H9 (cell line): Measurements from ENCODE around the gene GRIN2A. TPM values are rescaled to one million over a fixed set of nuclear protein-coding genes. Genes with fewer than 3 reads are reported as not detected.

ENCODE experiments used
- DNase-seq: peaks from one replicate; pipeline ENCODE4 v3.0.0-alpha.2; 2017
- H2AFZ ChIP-seq: one replicate; pipeline ENCODE4 v1.6.1; 2013; ENCODE audit warnings: mild to moderate bottlenecking, low read length, control low read depth, moderate library complexity
- H2AK5ac ChIP-seq: 2 replicates; pipeline ENCODE4 v1.6.1; 2013; ENCODE audit warnings: low read length, control low read depth, mixed read lengths; ENCODE audit not compliant: insufficient read length
- H2BK120ac ChIP-seq: one replicate; pipeline ENCODE4 v1.6.1; 2013; ENCODE audit warnings: low read depth, mild to moderate bottlenecking, low read length, control low read depth, inconsistent platforms; ENCODE audit not compliant: poor library complexity, severe bottlenecking
- H2BK12ac ChIP-seq: 2 replicates; pipeline ENCODE4 v1.6.1; 2013; ENCODE audit warnings: low read length, control low read depth, mixed read lengths, low read depth; ENCODE audit not compliant: insufficient read length
- H2BK15ac ChIP-seq: 2 replicates; pipeline ENCODE4 v1.6.1; 2013; ENCODE audit warnings: low read depth, low read length, control low read depth
- H2BK20ac ChIP-seq: one replicate; pipeline ENCODE4 v1.6.1; 2013; ENCODE audit warnings: low read depth, mild to moderate bottlenecking, low read length, control low read depth, inconsistent platforms; ENCODE audit not compliant: poor library complexity, severe bottlenecking
- H2BK5ac ChIP-seq: 2 replicates; pipeline ENCODE4 v1.6.1; 2013; ENCODE audit warnings: low read length, control low read depth, mixed read lengths; ENCODE audit not compliant: insufficient read length
- H3K14ac ChIP-seq: 2 replicates; pipeline ENCODE4 v1.6.1; 2013; ENCODE audit warnings: low read length, control low read depth; ENCODE audit not compliant: insufficient read depth
- H3K18ac ChIP-seq: 2 replicates; pipeline ENCODE4 v1.6.1; 2013; ENCODE audit warnings: low read depth, mild to moderate bottlenecking, mixed read lengths, low read length, control low read depth; ENCODE audit not compliant: insufficient read length
- H3K23ac ChIP-seq: 2 replicates; pipeline ENCODE4 v1.6.1; 2013; ENCODE audit warnings: low read length, control low read depth, mixed read lengths, low read depth; ENCODE audit not compliant: insufficient read length
- H3K23me2 ChIP-seq: 2 replicates; pipeline ENCODE4 v1.6.1; 2013; ENCODE audit warnings: low read depth, mild to moderate bottlenecking, mixed read lengths, low read length, control low read depth; ENCODE audit not compliant: insufficient read length, poor library complexity, severe bottlenecking
- H3K27ac ChIP-seq: 2 replicates; pipeline ENCODE4 v1.5.1; 2013; ENCODE audit warnings: low read length, control low read depth, mixed read lengths, low read depth; ENCODE audit not compliant: insufficient read length
- H3K27me3 ChIP-seq: 2 replicates; pipeline ENCODE4 v1.6.1; 2013; ENCODE audit warnings: low read length, control low read depth, inconsistent platforms; ENCODE audit not compliant: insufficient read depth
- H3K4ac ChIP-seq: 2 replicates; pipeline ENCODE4 v1.6.1; 2013; ENCODE audit warnings: low read depth, mild to moderate bottlenecking, control low read depth, inconsistent platforms, low read length, moderate library complexity
- H3K4me1 ChIP-seq: 2 replicates; pipeline ENCODE4 v1.6.1; 2013; ENCODE audit warnings: low read length, control low read depth, inconsistent platforms; ENCODE audit not compliant: insufficient read depth
- H3K4me2 ChIP-seq: 2 replicates; pipeline ENCODE4 v1.6.1; 2013; ENCODE audit warnings: low read length, control low read depth, mixed read lengths; ENCODE audit not compliant: insufficient read length, insufficient read depth
- H3K56ac ChIP-seq: 2 replicates; pipeline ENCODE4 v1.6.1; 2013; ENCODE audit warnings: low read depth, mild to moderate bottlenecking, mixed read lengths, low read length, control low read depth; ENCODE audit not compliant: insufficient read length
- H3K79me1 ChIP-seq: 2 replicates; pipeline ENCODE4 v1.6.1; 2013; ENCODE audit warnings: low read depth, mild to moderate bottlenecking, moderate library complexity, low read length, control low read depth, inconsistent platforms; ENCODE audit not compliant: insufficient read depth, poor library complexity, severe bottlenecking
- H3K79me2 ChIP-seq: 2 replicates; pipeline ENCODE4 v1.6.1; 2013; ENCODE audit warnings: low read length, control low read depth, inconsistent platforms; ENCODE audit not compliant: insufficient read depth
- H3K9ac ChIP-seq: 2 replicates; pipeline ENCODE4 v1.6.1; 2013; ENCODE audit warnings: low read length, control low read depth, mixed read lengths; ENCODE audit not compliant: insufficient read length; ENCODE audit errors: extremely low read depth
- H3K9me3 ChIP-seq: one replicate; pipeline ENCODE4 v1.6.1; 2013; ENCODE audit warnings: low read depth, low read length, inconsistent platforms; ENCODE audit not compliant: control insufficient read depth
- H3T11ph ChIP-seq: one replicate; pipeline ENCODE4 v1.6.1; 2013; ENCODE audit warnings: mild to moderate bottlenecking, low read length, control low read depth, inconsistent platforms
- H4K20me1 ChIP-seq: one replicate; pipeline ENCODE4 v1.6.1; 2013; ENCODE audit not compliant: control insufficient read depth, insufficient read length, insufficient read depth
- H4K5ac ChIP-seq: 2 replicates; pipeline ENCODE4 v1.6.1; 2013; ENCODE audit warnings: low read depth, mild to moderate bottlenecking, mixed read lengths, low read length, control low read depth; ENCODE audit not compliant: insufficient read length
- H4K8ac ChIP-seq: replicated peaks from 2 replicates; pipeline ENCODE4 v1.6.1; 2013; ENCODE audit warnings: low read length, control low read depth, mixed read lengths, low read depth; ENCODE audit not compliant: insufficient read length
- H4K91ac ChIP-seq: 2 replicates; pipeline ENCODE4 v1.6.1; 2013; ENCODE audit warnings: low read depth, mild to moderate bottlenecking, moderate library complexity, mixed read lengths, low read length, control low read depth; ENCODE audit not compliant: insufficient read length
- H3K27ac Mint-ChIP-seq, 3 experiments: 2 replicates in 2 of 3; 3 replicates in 1 of 3; pipeline ENCODE4 v1.8.0; 2020 to 2021; ENCODE audit warnings: mixed read lengths in 3 of 3, mild to moderate bottlenecking in 1 of 3, moderate library complexity in 1 of 3
- H3K27me3 Mint-ChIP-seq: 2 replicates; pipeline ENCODE4 v1.8.0; 2021; ENCODE audit warnings: low read depth, mild to moderate bottlenecking, moderate library complexity, mixed read lengths
- H3K36me3 Mint-ChIP-seq, 3 experiments: 2 replicates in 2 of 3; 3 replicates in 1 of 3; pipeline ENCODE4 v1.8.0; 2020 to 2021; ENCODE audit warnings: low read depth in 3 of 3, mixed read lengths in 3 of 3; ENCODE audit not compliant: insufficient read depth in 1 of 3
- H3K4me1 Mint-ChIP-seq, 2 experiments: 2 replicates each; pipeline ENCODE4 v1.8.0; 2020; ENCODE audit warnings: mixed read lengths in 2 of 2
- H3K4me3 Mint-ChIP-seq, 2 experiments: 2 replicates in 1 of 2; 3 replicates in 1 of 2; pipeline ENCODE4 v1.8.0; 2020 to 2021; ENCODE audit warnings: mild to moderate bottlenecking in 2 of 2, mixed read lengths in 2 of 2, moderate library complexity in 1 of 2
- H3K9me3 Mint-ChIP-seq, 2 experiments: 2 replicates in 1 of 2; 3 replicates in 1 of 2; pipeline ENCODE4 v1.8.0; 2020; ENCODE audit warnings: mild to moderate bottlenecking in 2 of 2, mixed read lengths in 2 of 2, moderate library complexity in 1 of 2
- CTCF ChIP-seq: fragments of 200-600 bp; sonication (generic); conservative IDR thresholded peaks from 3 replicates; pipeline ENCODE4 v1.8.0; 2021; ENCODE audit warnings: antibody characterized with exemption, mild to moderate bottlenecking
- WGBS: extraction: QIAGEN DNeasy Blood & Tissue Kit; methylation state at CpG from one replicate; pipeline ENCODE4 v1.1.7; 2013; ENCODE audit warnings: missing lambda C conversion rate, low lambda C conversion rate, mixed read lengths; ENCODE audit not compliant: insufficient read length; ENCODE audit errors: extremely low coverage; 5-methylcytosine and 5-hydroxymethylcytosine counted together
- total RNA-seq: library from RNA; stranded (reverse); gene quantifications from 2 replicates; pipeline ENCODE4 v1.2.1, GENCODE V29; 2021

The GRIN2A gene
- total RNA-seq, 1 experiment from 2014 or later, result 1.5 TPM

GRCh38 chr16:10196999-10197398 is 14.8 kb upstream of the GRIN2A start:
- Histone ChIP-seq H3K27me3 (no peaks in the 10 kb centered on the region), H4K20me1 (no peaks in the 10 kb centered on the region), H2BK20ac (no peak overlapping the region), H3K23me2 (no peaks in the 10 kb centered on the region), H4K8ac (no peak overlapping the region), H3K27ac (no peak overlapping the region), H2AK5ac (no peak overlapping the region), H3K4ac (no peak overlapping the region), H2BK12ac (no peak overlapping the region), H2BK120ac (no peak overlapping the region), H3K9ac (no peak overlapping the region), H3K4me1 (no peaks in the 10 kb centered on the region), H3K79me2 (no peaks in the 10 kb centered on the region), H3K79me1 (no peaks in the 10 kb centered on the region), H3K14ac (no peak overlapping the region), H2BK15ac (no peak overlapping the region), H3K18ac (no peak overlapping the region), H3K56ac (no peak overlapping the region), H4K5ac (no peak overlapping the region), H3K23ac (no peak overlapping the region), H3K4me2 (no peak overlapping the region), H3T11ph (no peak overlapping the region), H4K91ac (no peak overlapping the region), H2AFZ (no peak overlapping the region), H2BK5ac (no peak overlapping the region), H3K9me3 (no peaks in the 10 kb centered on the region)
- no peak for DNase-seq
- Mint-ChIP-seq H3K4me1 (peaks cover 2 to 9% of the 10 kb centered on the region in 2 experiments; a peak in 2 of 4 replicates), H3K9me3 (no peaks in the 10 kb centered on the region; a peak in 1 of 5 replicates), H3K4me3 (no peak overlapping the region), H3K36me3 (no peaks in the 10 kb centered on the region; a peak in 1 of 7 replicates), H3K27me3 (peaks cover 22% of the 10 kb centered on the region), H3K27ac (no peak overlapping the region; a peak in 1 of 7 replicates)
- TF ChIP-seq CTCF, result no peak
- WGBS, result no CpG with 5 or more reads among the region's 2 CpGs
